LHCN-M2 (cell line): ENCODE data around the gene MRPL44. TPM values are rescaled to one million over a fixed set of nuclear protein-coding genes. Genes with fewer than 3 reads are reported as not detected.

ENCODE experiments used
- DNase-seq: peaks from one replicate; pipeline ENCODE4 v3.0.0-alpha.2; 2012; ENCODE audit warnings: low read depth
- polyA plus RNA-seq: library from polyadenylated mRNA; unstranded; fragments of >200 nt; gene quantifications from one replicate; pipeline ENCODE4 v1.2.1, GENCODE V29; 2012; ENCODE audit warnings: missing spikeins
- total RNA-seq: library from RNA; depleted of rRNA; stranded (reverse); fragments of >200 nt; gene quantifications from 2 replicates; pipeline ENCODE4 v1.2.3, GENCODE V29; 2014; rRNA removed

MRPL44 gene
- 36.2 and 38.3 TPM in 2 replicates for total RNA-seq
- polyA plus RNA-seq, result 16.6 TPM

DNA sequence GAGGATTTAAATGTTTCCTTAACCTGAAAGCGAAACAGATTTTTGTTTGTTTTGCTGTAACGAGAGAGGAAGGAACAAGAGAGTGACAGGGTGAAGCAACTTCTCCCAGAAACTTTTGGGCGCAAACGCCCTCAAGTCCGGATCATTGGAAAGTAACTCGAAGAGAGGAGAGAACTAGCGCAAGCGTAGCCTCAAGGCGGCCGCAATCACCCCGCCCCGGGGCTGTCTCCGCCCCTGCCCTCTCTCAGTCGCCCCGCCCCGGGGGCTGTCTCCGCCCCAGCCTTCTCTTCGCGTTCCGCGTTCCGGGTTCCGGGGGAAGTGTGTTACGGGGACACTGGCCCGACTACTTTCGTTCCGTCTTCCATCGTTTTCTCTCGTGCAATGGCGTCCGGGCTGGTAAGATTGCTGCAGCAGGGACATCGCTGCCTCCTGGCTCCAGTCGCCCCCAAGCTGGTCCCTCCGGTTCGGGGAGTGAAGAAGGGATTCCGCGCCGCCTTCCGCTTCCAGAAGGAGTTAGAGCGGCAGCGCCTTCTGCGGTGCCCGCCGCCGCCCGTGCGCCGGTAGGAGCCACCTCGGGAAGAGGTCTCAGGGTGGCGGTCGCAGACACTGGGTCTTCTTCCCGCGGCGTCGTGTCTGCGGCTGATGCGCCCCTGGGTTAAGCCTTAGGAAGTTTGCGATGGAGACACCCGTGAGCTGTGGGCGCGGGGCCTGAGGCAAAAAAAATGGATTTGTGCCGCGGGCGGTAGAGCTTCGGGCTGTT lies at the start of gene MRPL44:
Gene MRPL44 (plus strand): TSS at position 372 of the 760 bp plus-strand sequence. CDS start 10 bp downstream, at position 382.
- DNase-seq, result peak; percentile 93

DNA sequence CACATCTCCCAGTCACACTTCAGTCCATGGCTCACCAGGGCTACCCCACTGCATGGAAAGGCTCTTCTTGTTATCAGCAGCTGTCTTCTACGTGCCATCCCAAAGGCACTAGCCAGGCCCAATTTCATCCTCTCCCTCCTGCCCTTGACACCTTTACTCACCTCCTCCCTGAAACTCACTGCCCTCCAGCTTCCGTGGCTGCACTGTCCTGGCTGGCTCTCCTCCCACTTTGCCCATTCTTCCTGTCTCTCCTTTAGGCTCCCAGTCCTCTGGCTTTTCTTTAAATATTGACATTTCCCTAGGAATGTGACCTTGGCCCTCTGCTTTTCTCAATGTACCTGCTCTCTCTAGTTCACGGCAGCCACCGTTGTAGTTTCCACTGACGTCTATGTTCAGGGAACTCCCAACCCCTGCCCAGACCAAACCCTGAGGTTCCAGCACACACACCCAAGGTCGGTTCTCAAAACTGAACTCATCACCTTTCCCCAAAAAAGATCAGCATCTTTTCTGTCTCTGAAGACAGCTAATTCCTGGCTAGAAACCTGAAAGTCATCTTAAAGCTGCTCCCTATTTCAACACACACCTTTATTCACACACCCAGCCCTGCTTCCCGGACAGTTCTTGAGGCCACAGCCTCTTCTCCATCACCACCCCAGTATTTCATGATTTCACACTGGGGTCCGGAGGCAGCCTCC lies 48.8 kb upstream of the MRPL44 start:
- DNase-seq, result no peak

DNA sequence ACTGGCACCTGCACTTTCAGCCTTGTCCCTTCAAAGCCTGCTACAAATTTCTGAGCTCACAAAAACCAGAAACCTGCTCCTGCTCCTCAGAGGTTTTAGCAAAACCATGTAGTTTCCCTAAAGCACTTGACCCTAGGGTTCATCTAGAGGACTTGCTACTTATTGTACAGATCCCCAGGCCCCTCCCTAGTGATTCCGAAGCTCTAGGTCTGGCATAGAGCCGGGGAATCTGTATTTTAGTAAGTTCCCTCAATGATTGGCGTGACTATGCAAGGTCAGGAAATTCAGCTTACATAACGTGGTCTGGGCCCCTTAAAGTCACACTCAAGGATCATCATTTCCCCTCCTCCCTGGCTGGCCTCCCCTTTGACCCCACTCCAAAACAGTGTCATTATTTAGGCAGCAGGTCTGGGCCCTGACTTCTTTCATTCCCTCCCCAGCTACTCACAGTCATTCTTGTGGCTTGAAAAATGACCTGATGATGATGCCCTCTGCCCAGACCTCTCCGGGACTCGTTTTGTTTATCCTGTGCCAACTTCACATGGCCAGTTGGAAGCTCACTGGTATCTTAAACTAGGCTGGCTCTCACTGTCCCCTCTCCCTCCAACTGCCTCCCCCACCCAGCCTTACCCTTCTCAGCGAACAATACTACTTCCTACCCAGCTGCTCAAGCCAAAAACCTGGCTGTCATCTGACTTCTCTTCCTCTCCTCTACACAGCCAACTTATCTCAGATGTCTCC lies 48.1 kb upstream of the MRPL44 start:
- DNase-seq, result peak; percentile 24

DNA sequence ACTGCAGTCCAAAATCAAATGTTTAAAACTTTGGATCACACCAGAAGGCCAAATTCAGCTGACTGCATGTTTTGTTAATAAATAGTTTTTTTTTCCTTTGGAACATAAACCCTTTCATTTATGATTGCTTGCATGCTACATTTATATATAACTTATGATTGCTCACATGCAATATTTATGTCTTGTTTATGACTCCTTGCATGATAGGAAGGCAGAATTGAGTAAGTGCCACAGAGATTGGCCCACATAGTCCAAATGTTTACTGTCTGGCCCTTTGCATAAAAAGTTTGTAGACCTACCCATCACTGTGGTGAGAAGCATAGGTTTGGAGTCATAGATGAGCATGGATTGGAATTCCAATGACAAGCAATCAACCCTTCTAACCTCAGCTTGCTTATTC lies 42.9 kb upstream of the MRPL44 start:
- no peak for DNase-seq

DNA sequence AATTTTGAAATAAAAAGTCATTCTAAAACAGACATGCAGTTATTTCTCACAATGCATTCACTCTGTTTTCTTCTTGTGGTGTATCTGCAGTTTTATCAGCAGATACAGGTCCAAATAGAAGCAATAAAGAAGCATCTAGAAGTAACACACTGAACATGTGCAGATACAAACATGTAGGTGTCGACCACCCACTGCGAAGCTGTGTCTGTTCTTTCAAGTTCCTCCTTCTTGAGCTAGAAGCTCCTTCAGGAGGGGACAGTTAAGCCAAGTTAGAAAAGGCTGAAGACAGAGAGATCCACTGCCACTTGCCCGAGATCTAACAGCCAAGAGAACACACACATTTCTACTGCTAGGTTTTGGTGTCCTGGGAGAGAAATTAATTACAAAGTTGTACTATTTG lies 42.2 kb upstream of the MRPL44 start:
- no peak for DNase-seq

DNA sequence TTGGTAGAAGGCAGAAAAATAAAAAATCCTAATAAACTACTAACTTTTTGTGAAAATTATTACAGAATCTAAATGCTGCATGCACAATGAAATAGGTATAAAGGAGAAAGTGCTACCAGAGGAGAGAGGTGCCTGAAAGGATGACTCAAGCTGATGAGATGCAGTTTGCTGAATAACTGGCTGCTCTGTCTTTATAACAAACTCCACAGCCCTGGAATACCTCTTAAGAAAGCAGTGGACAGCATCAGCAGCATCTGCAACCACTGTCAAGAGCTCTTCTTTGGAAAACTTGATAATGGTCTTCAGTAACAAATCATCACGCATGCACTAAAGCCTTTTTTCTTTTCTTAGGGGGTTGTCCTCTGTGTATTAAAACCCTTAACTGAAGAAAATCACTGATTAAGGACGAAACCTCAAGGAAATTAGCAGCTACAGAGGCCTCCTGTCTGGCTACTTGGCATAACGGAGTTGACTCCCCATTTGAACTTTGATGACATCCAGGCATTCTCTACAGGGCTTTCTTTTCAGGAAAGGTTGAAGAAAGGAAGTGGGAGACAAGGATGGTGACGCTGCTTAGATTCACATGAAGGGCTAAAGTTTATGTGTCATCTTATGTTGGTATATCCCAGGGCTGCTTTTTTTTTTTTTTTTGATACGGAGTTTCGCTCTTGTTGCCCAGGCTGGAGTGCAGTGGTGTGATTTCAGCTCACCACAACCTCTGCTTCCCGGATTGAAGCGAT lies 40.9 kb upstream of the MRPL44 start:
- DNase-seq, result no peak

DNA sequence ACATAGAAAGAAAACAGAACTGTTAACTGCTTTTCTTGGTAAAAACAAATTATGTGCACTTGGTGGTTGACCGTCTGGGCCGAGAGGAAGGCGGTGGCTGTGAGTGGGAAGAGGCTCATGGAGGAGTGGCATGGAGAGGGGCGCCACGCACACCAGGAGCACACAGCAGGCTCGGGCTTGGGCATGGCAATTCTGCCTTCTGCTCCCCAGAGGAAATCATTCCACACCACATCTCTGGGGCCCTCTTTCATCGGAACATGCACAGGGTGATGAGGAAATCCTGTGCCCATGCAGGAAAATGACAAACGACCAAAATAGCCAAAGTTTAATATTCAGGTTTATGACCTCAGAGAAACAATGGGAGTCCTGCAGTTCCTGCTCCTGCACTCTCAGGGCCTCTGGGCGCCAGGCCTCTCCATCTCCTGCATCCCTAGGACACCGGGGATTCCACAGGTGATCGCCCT lies 38.6 kb upstream of the MRPL44 start:
- DNase-seq, result no peak

DNA sequence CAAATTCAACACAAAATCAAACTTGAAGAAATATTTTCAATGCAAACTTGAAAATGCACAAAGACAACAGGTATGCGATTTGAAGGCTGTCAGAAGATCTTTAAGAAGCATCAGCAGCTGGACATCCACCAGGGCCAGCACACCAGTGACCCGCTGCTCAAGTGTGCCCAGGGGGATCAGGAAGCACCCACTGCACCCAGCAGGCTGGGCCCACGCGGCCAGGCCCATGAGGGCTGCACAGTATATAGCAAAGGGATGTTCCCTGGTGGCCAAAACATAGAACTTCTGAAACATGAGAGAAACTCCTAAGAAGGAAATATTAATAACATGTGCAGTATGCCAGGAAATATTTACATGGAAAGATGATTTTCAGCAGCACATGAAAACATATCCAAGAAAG lies 37.2 kb upstream of the MRPL44 start:
- no peak for DNase-seq

DNA sequence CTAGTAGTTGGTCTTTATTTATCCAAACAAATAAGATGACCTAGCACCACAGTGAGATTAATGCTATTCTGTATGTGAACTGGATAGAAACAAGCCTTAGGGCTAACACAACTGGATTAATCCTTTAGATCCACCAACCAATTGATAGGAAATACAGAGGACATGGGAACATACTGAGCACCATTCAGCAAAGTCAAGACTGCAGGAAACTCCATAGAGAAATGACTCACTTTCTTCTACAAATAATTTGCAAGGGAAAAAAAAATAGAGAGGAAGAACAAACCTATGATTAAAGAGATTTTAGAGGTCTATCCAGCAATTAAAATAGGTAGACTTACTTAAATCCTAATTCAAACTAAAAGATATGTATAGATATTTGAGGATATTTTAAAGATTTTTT lies 36.1 kb upstream of the MRPL44 start:
- DNase-seq, result no peak

DNA sequence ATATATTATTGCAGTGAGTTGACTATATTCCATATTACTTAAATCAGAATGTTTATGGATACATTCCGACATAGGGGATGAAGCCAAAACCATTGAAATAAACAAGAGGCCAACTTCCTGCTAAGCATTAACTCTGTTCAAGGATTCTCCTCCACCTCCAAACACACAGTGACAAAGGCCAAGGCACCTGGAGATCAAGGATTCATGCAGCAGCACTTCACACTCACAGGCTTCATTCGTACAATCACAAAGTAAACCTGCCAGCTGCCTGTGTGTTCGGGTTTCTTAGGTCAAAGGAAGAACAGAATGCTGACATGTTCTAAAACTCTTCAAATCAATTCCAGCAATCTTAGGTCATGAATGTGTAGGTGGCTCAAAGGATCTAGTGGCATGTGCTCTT lies 35.0 kb upstream of the MRPL44 start:
- no peak for DNase-seq

DNA sequence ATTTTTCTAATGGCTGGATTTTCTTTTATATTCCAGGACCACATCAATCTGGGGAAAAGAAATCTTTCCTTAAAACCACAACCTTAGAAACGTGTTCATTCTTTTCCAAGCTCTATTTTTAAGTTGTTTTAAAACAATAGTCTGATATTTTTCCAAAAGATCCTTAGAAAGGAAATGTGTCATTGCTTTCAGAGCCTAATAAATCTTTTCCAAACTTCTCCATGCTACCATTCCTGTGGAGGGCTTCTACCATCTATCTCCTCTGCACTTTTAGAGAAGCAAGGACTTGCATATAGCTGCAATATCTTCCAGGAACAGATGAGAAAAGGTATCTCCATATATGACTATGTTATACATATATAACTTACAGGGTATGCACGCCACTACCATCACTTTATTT lies 33.3 kb upstream of the MRPL44 start:
- DNase-seq, result no peak

DNA sequence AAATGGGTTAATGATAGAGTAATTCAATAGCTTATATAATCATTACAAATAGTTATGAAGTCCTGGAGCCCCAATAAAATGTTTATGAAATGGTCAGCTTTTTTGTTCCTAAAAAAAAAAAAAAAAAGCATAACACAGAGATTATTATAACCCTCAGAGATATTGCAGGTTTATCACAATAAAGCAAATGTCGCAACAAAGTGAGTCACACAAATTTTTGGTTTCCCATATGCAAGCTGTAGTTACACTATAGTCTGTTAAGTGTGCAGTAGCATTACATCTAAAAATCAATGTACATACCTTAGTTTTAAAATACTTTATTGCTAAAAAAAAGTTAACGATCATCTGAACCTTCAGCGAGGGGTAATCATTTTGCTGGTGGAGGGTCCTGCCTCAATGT lies 32.2 kb upstream of the MRPL44 start:
- peak; percentile 31 for DNase-seq

DNA sequence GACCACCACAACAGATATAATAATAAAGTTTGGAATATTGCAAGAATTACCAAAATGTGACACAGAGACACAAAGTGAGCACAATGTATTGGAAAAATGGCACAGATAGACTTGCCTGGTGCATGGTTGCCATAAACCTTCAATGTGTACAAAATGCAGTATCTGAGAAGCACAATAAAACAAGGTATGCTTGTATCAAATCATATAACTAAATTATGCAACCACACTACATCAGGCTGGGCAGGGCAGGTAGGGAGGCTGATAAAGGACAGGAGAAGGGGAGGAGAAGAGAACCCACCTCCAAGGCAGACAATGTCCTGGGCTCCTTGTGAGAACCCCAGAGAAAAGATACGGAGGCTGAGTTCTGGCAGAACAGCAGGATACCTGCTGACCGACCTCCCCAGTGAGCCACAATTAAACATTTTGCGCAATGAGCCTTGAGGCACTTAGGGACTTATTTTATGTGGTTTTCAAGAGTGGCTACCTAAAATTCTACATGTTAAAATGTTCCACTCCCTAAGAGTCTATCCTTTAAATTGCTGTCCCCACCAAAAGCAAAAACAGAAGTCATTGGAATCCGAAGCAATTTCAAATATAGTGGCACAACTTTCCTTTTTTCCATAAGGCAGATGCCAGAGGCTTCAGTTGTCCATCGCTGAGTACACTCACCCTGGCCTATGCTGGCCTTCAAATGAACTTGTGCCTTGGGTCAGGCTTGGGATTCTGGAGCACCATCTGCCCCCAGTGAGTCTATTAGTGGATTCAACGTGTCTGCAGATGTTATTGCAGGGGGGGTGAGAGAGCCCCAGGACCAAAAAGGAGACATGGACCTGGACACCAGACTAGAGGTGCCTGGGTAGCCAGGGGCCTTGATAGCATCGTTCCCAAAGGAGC lies 28.9 kb upstream of the MRPL44 start:
- DNase-seq, result no peak

DNA sequence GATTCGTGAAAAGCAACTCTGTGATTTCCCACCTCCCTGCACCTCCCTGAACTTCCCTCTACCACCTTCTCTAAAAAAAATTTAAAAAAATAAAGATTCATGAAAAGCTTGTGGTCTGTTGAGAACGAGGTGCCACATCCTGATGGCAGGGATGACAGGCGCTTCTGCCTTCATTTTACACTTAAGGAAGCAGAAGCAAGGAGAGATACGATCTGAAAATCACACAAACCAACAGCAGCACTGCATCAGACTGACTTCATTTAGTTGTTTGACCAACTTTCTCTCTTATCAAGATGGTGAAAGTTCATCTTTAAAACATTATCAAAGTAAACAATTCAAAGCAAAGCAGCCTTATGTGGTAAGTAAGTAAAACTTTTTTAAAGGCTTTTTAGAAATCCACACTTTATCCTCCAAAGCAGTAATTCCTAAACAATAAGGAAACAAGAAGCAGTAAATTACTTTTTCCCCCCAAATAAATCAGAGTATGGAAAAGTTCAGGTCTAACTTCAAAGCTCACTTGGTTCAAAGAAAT lies 27.6 kb upstream of the MRPL44 start:
- no peak for DNase-seq

DNA sequence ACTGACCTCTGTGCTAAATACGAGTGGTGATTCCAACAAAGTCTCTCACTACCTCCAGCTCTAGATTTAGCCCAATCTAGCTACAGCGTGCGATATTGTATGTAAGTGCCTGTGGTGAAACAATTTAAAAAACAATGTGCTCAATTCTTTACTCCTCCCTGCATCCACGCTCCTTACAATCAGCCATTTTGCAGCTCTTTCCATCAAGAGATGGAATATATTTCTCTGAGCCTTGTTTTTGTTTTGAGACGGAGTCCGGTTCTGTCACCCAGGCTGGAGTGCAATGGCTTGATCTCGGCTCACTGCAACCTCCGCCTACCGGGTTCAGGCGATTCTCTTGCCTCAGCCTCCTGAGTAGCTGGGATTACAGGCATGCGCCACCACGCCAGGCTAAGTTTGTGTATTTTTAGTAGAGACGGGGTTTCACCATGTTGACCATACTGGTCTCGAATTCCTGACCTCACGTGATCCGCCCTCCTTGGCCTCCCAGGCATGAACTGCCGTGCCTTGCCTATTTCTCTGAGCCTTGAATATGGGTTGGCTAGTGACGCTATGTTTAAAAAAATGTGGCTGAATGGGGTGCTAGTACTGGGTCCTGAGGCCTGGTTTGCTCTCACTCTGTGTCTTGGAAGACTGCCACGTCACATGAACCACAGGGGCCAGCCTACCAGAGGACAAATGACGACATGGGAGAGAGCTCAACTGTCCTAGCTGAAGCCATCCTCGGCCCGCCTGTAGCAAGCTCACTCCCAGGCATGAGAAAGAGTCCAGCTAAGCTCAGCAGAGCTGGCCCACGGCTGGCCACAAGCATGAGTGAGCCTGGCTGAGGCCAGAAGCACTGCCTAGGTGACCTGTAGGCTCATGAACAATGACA lies 26.9 kb upstream of the MRPL44 start:
- DNase-seq, result no peak

DNA sequence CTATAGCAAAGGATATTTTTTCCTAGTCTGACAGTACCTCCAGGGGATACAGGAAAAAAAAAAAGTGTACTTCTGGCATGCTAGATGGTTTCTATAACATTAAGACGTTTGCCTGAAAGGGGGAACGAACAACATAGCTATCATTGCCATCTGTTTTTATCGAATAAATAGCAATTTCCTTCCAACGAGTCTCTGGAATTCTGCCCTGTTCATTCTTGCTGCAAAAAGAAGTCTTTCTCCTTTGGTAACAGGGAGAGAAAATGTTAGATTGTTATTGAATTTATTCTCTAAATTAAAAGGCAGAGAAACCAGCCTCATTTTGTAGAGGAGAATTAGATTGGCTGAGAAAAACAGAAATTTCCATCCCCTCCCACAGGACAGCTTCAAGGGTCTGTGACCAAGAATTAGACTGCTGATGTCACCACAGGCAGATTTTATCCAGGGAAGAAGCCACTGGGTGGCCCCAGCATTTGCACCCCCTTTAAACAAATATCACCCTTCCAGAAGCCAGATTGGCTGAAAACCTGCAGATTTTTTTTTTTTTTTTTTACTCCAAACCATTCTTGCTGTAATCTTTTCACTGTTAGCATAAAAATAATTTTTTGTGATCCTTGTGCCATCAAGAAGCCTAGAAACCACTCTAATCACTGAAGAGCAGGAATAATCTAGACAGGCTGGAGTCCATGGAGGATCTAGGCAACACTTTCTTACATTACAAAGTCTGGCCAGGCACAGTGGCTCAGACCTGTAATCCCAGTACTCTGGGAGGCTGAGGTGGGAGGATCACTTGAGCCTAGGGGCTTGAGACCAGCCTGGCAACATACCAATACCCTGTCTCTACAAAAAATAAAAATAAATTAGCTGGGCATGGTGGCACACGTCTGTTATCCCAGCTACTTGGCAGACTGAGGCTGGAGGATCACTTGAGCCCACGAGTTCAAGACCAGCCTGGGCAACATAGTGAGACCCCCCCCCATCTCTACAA lies 24.2 kb upstream of the MRPL44 start:
- no peak for DNase-seq

DNA sequence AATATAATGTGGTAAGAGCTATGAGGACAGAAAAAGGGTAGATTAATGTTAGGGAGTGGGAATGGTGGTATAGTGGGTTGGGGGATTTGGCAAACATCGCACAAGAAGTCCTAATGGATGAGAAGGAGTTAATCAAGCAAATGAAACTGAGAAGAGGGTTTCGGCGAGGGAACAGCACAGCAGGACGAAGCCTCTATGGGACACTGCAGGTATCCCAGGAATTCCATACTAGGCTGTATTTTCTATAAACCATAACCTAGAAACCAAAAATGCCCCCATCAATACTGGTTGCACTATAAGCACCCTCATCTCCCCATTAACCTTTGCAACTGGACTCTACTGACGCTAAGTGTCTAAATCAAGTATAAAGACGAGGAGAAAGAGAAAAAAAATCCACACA lies 22.4 kb upstream of the MRPL44 start:
- DNase-seq, result no peak
